Measurements from ENCODE around the gene MDH1B.
"Not testable (repeated sequence)": the region's sequence is repeated elsewhere in the genome, so short reads cannot be mapped to it uniquely, and the experiment has no call there.

Gene MDH1B

DNA sequence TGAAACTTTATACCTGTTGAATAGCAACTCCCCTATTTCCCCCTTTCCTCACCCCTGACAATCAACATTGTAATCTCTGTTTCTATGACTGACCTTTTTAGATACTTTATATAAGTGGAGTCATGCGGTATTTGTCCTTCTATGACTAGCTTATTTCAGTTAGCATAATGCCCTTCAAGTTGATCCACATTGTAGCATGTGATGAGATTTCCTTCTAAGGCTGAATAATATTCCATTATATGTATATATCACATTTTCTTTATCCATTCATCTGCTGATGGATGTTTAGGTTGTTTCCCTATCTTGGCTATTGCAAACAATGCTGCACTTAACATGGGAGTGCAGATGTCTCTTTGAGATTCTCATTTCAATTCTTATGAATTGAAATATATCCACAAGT, 9.7 kb upstream of the MDH1B start:
- in situ Hi-C loops (cut with MboI; ENCODE audit: low sequenced_read_pairs), result no loop called here

DNA sequence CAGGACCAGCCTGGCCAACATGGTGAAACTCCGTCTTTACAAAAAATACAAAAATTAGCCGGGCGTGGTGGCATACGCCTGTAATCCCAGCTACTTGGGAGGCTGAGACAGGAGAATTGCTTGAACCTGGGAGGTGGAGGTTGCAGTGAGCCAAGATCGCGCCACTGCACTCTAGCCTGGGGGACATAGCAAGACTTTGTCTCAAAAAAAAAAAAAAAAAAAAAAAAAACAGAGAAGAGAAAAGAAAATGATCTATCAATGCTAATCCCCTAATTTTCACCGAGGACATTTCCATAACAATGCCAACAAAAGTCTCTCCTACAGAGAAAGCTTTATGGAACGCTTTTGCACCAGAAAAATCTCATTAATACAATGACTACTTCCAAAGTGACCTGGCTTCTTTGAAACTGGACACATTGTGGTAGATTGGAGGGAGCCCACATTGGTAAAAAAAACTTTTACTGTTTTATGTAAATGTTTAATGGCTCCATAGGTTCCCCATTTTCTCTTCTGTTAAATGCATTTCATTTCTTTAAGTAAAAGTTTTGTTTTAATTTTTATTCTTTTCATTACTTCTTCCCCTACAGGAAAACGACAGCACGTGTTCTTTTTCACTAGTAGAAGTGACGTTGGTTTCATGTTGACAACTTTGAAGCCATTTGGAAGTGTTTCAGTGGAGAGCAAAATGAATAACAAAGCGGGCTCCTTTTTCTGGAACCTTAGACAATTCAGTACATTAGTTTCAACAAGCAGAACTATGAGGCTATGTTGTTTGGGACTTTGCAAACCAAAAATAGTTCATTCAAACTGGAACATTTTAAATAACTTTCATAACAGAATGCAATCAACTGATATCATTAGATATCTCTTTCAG, 1.2 kb upstream of the MDH1B start:
- in situ Hi-C loops (cut with MboI; ENCODE audit: low sequenced_read_pairs), result no loop called here

DNA sequence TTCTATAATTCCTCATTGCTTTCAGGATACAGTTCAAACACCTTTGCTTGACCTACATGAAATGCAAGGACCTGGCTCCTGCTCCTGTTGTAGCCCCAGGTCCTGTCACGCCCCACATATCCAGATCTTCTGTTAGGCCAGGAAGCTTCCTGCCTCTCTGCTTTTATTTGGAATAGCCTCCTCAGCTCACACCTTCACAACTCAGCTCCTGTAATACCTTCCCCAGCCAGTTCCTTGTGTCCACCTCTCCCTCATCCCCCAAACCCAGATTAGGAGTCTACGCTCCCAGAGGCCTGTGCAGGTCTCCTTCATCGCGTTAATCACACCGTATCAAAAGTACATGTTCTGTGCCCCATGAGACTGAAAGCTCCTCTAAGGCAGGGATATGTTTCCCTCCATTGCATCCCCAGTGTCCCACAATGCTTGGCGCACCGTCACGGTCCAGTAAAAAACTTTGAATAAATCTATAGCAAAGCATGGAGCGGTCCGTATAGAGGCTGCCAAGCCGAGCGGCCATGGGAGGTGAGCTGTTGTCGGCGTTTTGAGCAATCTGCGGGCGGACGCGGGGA, 371 bp downstream of the MDH1B start:
- in situ Hi-C loops (cut with MboI; ENCODE audit: low sequenced_read_pairs), result no loop called here

DNA sequence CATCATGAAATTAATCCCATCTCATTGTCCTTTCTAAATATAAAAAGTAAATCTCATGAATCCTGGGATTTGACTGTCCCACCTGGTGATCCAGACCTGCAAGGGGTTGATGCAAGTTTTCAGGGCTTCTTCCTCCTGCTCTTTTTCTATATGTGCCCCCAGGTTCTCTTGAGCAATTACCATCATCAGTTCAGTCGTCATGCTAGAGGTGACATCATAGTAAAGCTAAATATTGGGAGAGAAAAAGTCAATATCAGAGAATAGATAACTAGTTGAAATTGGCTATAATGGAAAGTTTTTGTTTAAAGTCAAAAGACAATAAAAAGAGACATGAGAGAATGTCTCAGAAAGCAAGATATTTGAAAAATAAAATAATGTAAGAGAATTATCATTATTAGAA, 8.3 kb downstream of the MDH1B start:
- in situ Hi-C loops (cut with MboI; ENCODE audit: low sequenced_read_pairs), result no loop called here

DNA sequence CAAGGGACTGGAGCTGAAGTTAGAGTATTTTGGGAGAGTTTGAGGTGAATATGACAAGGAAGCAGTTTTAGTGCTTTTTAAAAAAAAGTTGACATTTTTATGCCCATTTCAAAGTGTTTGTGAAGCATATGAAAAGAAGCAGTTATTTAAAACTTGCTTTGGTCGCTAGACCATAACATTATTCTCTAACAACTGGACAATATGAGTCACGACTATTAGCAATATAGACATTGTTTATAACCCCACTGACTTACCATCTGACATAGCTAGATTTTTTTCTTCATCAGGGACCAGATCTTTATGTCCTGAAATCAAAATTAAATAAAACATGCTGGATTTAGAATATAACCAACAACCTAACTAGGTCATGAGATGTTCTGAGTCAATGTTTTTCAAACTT, 24.3 kb downstream of the MDH1B start:
- in situ Hi-C loops (cut with MboI; ENCODE audit: low sequenced_read_pairs), result no loop called here

DNA sequence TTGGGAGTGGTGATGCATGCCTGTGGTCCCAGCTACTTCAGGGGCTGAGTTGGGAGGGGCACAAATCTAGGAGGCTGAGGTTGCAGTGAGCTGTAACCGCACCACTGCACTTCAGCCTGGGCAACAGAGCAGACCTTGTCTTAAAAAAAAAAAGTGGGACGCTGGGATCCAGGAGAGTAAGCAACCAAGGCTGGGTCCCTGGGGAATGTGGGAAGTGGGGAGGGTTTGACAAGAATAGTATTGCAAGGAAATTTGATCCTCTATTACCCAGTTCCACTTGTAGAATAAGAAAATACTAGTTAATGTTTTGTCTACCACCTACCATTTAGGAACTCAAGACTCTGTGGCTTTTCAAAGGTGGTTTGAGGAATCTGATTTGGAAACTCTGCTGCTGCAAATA, 25.9 kb downstream of the MDH1B start:
- in situ Hi-C loops (cut with MboI; ENCODE audit: low sequenced_read_pairs), result no loop called here

DNA sequence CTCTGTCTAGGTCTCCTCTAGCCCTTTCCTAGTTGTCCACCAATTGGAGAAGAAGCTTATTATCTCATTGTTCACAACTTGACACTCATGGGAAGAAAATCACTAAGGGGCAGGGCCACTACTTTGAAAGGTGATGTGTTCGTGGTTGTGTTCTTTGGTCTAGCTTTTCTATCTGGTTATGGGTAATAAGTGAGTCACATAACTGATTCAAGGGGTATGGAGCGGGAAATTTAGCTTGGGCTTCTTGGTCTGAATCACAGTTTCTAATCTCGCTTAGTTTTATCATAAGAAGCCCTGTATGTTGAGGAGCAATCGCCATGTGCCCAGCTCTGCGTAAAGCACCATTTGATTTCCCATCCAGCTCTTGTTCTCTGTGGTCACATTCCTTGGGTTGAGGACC, 28.2 kb downstream of the MDH1B start:
- in situ Hi-C loops (cut with MboI; ENCODE audit: low sequenced_read_pairs), result no loop called here

DNA sequence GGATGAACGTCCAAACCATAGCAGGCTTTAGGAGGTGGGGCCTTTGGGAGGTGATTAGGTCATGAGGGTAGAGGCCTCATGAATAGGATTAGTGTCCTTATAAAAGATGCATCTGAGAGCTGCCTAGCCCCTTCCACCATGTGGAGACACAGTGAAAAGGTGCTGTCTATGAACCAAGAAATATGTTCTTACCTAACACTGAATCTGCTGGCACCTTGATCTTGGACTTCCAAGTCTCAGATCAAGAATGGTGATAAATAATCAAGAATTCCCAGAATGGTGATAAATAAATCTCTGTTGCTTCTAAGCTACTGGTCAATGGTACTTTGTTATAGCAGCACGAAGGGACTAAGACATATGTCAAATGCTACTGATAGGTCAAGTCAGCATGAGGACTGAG, 31.8 kb downstream of the MDH1B start:
- in situ Hi-C loops (cut with MboI; ENCODE audit: low sequenced_read_pairs), result no loop called here

DNA sequence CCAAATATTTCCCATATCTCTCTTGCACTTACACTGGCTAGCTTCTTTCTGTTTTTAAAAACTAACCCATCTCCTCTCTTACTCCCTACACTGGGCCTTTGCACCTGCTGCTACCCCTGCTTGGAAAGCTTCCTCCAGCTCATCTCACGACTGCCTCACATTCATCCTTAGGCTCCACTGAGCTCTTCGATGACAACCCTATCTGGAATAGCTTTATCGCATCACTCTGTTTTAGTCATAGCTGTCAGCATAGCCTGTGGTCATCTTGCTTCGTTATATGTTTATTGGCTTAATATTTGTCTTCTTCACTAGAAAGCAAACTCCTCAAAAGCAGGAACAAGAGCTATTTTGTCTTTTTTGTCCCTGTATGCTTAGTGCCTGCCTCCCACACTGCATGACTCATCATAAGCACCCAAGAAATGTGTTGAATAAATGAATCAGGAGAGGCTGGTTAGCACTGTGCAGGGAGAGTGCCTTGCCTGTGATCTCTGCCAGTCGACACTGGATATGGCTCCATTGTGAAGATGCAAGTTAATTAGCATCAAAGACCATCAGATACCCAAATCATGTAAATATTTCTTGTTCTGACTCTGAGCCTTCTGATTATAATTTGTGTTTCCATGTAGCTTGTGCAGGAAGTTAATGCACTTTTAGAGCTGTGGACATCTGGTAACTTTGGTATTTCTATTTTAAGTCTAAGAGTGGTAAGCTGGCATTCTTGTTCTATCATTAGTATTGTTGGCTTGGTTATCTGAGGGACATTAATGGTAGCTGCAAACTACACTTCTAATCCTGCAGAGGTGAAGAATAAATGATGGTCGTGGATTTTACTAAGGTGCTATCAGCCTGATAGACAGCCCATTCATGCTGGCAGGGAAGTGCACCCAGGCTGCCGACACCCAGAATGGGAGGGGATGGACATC, 36.6 kb downstream of the MDH1B start:
- in situ Hi-C loops (cut with MboI; ENCODE audit: low sequenced_read_pairs), result no loop called here

DNA sequence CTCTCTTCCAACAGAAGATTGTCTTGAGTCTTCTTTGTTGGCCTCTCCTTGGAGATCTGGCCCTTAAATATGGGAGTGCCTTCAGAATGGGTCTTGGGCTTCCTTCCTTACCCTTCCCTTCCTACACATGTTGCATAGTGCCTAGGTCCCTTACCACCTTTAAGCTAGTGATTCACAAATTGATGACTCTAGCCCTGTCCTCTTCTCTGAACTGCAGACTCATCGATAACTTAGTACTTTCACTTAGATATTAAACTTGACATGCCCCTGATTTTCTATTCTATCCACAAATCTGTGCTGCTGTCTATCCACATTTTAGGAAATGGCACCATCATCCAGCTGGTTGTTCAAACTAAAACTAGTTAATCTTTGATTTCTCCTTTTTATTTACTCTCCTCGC, 37.8 kb downstream of the MDH1B start:
- in situ Hi-C loops (cut with MboI; ENCODE audit: low sequenced_read_pairs), result no loop called here

DNA sequence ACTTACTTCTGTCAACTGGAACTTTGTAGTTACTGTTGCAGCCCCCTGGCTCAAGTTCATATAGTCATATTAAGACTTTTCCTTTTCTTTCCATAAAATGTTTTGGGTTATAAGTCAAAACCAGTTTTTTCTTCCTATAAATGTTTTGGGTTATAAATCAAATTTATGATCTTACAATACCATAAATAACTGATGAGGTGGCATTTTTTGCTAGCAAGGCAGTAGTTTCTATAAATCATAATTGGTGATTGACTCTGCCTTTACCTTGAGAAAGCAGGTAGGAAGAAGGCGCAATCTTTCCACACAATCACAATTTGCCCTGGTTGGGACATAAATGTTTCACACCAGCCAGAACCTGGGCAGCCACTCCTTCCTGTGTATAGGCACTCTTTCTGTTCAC, 41.8 kb downstream of the MDH1B start:
- in situ Hi-C loops (cut with MboI; ENCODE audit: low sequenced_read_pairs), result no loop called here

DNA sequence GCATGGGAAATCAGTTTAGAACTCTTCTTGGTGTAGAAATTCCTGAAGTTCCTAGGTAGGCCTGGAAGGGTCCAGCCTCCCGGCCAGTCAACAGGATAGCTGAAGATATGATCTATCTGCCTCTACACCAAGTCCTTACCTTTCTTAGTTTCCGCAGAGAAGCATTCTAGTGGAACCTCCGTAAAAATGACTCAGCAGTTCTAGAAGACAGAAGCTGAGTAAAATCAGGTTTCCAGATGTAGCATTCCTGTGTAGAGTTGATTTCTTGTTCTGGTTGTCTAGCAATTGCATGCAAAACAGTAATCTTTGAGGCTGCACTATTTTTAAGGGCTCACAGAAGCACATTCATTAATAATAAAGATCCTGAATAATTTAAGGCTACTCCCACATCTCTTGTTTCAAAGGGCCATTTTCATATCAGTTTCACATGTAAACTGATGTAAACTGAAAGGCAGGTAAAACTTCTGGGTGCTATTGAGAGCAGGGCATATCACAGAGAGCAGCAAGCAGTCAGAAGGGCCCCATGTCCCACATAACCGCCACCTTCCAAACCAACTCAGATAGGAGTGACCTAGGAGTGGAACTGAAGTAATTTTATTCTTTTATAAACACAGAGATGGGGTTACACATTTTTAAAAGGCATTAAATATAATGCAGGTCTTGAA, 43.7 kb downstream of the MDH1B start:
- in situ Hi-C loops (cut with MboI; ENCODE audit: low sequenced_read_pairs), result no loop called here

DNA sequence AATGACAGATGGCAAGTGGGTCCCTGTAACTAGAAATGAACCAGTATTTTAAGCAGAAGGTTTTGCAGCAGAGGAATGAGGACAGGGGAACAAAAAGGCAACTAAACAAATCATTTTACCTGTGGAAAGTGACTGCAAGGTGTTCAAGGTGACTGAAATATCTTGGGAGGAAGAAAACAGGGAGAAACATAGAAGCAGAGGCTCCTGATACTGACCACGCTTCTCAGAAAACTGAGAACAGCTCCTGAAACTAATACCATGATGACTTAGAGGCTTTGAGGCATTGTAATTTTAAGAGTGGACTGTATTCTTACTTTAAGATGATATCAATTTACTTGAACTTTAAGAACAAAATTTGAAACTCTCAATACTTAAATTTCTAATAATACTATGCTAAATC, 46.8 kb downstream of the MDH1B start, which contains the start of gene DYTN:
Gene DYTN, minus strand, starts transcription at position 101 of the 400 bp plus-strand sequence. CDS start 117 bp downstream, outside the sequence.
- in situ Hi-C loops (cut with MboI; ENCODE audit: low sequenced_read_pairs), result no loop called here

DNA sequence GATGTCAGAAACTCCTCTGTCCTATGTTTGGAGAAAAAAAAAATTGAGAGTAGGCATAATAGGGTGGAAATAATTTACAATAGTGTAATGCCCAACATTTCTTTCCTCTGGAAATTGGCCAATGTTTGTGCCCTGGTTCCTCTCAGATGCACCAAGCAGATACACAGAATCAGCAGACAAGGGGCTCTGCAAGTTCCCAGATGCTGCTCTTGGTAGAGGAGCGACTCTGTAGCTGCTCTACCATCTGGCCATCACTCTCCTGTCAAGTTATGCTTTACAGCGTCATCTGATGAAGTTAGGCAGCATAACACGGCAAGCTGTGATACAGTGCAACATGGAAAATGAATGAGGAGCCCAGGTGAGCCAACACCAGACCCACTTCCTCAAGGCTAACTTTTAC, 48.5 kb downstream of the MDH1B start:
- in situ Hi-C loops (cut with MboI; ENCODE audit: low sequenced_read_pairs), result no loop called here

DNA sequence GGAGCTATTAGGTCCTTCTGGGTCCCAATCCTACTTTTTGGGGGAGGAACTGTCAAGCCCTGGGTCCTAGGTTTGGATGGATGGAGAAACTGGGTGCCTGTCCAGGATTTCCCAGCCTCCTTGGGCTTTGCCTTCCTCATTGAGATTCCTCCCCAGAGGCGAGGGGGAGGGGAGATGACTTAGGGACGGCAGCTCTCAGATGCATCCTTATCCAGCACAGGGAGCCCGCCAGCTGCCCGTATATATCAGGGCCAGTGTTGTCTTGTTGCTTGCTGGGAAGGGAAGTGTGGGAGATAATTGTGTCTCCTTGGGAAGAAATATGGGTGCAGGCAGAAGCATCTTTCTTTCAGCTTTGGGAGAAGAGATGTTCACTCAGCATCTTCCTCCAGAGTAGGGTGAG, 49.9 kb downstream of the MDH1B start:
- in situ Hi-C loops (cut with MboI; ENCODE audit: low sequenced_read_pairs), result not testable (repeated sequence)

DNA sequence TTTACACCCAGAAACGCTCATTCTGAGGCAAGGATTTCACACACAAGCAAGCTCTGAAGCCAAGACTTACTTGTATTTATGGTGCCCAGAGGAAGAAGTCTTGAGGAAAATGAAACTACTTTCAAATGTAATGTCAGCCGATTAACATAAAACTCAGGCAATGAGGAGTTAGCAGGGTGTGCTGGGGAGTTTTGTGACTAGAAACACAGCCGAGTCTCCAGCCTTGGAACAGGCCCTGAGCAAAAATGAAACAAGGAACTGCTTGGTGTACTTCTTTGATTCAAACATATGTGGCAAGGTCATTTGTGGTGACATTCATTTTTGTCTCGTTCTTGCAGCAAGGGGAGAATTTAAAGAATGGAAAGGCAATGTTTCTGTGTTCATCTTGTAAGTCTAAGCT, 51.4 kb downstream of the MDH1B start:
- in situ Hi-C loops (cut with MboI; ENCODE audit: low sequenced_read_pairs), result no loop called here

DNA sequence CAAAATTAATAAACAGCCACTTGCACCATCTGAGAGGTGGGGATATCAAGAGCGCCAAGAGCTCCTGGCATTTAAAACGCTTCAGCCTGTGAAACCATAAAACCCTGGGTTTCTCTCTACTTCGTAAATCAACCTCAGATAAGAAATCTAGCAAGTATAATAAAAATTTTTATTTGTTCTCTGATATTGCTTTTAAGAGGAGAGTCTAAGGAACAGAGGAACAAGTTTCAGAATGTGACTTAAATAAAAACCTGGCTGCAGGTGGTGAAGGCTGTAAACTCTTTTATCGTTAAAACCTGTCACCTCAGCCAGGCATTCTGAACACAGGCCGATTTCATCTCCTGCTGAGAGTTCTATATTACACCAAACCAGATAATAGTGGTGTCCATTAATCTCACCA, 56.8 kb downstream of the MDH1B start:
- in situ Hi-C loops (cut with MboI; ENCODE audit: low sequenced_read_pairs), result no loop called here

DNA sequence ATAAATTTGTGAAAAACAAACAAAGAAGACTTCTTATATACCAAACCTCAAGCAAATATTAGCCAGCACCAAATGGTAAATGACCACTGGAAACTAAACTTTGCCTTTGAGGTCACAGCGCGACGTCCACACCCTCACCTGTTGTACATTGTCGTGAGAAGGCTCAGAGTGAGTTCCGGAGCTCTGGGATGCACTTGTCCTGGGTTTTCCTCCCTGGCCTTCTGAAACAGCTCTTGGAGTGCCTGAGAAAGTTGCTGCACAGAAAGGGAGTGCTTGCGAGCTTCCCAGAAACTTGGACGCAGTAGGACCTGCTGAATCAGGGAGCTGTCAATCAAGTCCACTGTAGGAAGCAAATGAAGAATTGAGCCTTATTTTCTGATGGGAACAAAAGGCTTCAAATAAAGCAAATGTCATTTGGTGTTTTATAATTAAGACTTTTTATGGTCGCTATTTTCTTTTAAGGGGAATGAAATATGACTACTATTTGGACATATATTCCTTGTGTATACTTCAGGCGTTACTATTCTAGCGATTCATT, 57.9 kb downstream of the MDH1B start:
- in situ Hi-C loops (cut with MboI; ENCODE audit: low sequenced_read_pairs), result no loop called here

DNA sequence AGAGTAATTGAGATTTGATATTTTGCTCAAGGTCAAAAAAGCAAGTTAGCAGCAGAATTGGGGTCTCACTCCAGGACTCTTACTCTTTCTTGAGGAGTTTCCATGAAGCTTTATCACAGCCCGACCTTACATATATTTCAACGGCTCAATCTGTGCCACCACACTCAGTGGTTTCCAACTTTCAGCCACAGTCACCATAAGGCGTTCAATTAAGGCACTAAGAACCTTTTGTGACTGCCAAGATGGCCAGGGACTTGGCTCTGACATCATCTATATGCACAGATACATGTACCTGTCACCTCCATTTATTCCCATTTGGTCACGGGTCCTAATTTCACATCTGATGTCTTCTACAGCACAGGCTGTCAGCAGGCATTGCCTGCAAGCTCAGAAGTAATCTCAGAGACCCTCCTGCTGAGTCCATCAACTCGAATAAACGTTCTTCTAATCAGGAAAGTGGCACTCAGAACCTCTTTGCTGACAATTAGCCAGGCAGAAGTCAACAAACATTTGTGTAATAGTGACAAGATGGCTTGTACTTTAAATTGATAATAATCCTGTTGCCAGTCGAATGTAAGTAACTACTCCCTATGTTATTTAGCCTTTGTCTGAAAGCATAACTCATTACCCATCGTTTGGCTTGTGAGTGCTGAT, 63.0 kb downstream of the MDH1B start:
- in situ Hi-C loops (cut with MboI; ENCODE audit: low sequenced_read_pairs), result no loop called here

DNA sequence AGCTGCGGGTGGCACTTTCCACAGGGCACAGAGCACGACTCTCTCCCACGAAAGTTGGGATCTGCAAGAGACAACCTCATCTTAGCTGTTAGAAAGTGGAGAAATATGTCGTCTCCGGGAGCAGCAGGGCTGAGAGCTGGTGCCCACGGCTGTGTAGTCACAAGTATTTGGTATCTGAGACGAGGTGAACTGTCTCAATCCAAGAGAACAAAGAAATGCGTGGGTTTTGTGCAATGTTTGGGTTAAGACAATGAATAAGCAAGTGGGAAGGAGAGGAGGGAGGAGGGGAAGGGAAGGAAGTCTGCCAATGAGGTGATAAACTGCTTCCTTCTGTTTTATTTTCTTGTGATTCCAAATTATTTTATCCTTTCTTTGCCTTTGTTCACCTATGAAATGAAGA, 65.0 kb downstream of the MDH1B start:
- in situ Hi-C loops (cut with MboI; ENCODE audit: low sequenced_read_pairs), result no loop called here

Data from HL-60/S4 treated with phorbol 12-myristate 13-acetate at 8.2 ng/mL for 4 days and 3 days (cell line).